Neural progenitor cell (in vitro differentiated cells): ENCODE results near the gene KIRREL3.

Experiments used
- CTCF ChIP-seq: fragments of 200-600 bp; sonication (generic); IDR thresholded peaks from 2 replicates; pipeline ENCODE4 v1.5.1; 2017; ENCODE audit warnings: antibody characterized with exemption, mild to moderate bottlenecking
- EZH2 ChIP-seq: fragments of 200-600 bp; sonication (generic); IDR thresholded peaks from 2 replicates; pipeline ENCODE4 v1.6.1; 2017; ENCODE audit warnings: antibody characterized with exemption, mild to moderate bottlenecking, moderate library complexity
- EZH2phosphoT487 ChIP-seq: fragments of 200-600 bp; sonication (generic); IDR thresholded peaks from 2 replicates; pipeline ENCODE4 v1.6.1; 2017; ENCODE audit warnings: antibody characterized with exemption

DNA sequence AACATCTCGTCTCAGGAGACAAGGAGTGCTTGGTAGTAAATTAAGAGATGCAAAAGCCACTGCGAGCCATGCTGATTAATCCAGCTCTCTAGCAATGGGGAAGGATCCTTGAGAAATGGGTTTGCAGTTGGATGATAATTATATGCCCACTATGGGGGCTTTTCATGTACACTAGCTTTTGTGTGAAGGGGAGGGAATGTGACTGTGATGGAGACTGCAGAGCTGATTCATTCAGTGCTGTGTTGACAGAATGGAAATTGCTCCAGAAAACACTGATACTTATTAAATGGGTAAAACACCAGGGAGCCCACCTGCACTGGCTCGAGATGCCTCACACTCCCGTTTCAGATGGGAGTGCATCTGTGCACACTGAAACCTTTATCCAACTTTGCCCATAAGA lies 37.0 kb upstream of the KIRREL3 start:
- TF ChIP-seq CTCF, result no peak
- no peak for TF ChIP-seq EZH2phosphoT487
- TF ChIP-seq EZH2, result no peak
